Stomach (tissue), 4 donors: ENCODE measurements around the gene TMEM253.

Experiments used
- POLR2A ChIP-seq, 4 donors: fragments of 450-650 bp; IDR thresholded peaks; one replicate each; pipeline ENCODE4 v1.6.1; 2016; ENCODE audit warnings: antibody characterized with exemption in 4 of 4, control low read depth in 2 of 4, mild to moderate bottlenecking in 1 of 4, moderate library complexity in 1 of 4
- TF ChIP-seq, protein P1 (sequence below), 7 experiments: fragments of 450-650 bp in 4 of 7; fragments of 200-600 bp in 3 of 7; sonication (generic) in 3 of 7; IDR thresholded peaks; one replicate each; pipeline ENCODE4 v1.5.1; 2016 to 2019; ENCODE audit warnings: antibody characterized with exemption in 7 of 7, control low read depth in 2 of 7, mild to moderate bottlenecking in 1 of 7

DNA sequence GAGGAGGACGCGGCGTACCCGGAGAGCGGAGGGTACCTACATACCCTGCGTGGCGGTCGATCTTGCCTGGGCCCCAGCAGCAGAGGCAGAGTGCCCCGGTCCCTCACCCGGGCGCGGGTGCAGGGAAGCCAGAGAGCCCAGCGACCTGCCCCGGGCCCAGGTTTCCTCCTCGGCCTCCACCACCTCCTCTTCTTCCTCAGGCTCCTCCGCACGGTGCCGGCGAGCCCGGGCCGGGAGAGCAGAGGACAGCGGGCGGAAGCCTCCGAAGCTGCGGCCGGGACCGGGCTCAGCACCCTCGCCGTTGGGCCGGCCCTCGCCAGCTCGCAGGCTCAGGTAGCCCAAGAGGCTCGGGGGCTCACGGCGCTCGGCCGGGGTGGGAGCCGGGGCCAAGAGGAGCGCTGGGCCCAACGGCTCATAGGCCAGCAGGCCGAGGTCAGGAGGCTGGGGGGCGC, 9.0 kb upstream of the TMEM253 start:
- TF ChIP-seq, protein P1, sequence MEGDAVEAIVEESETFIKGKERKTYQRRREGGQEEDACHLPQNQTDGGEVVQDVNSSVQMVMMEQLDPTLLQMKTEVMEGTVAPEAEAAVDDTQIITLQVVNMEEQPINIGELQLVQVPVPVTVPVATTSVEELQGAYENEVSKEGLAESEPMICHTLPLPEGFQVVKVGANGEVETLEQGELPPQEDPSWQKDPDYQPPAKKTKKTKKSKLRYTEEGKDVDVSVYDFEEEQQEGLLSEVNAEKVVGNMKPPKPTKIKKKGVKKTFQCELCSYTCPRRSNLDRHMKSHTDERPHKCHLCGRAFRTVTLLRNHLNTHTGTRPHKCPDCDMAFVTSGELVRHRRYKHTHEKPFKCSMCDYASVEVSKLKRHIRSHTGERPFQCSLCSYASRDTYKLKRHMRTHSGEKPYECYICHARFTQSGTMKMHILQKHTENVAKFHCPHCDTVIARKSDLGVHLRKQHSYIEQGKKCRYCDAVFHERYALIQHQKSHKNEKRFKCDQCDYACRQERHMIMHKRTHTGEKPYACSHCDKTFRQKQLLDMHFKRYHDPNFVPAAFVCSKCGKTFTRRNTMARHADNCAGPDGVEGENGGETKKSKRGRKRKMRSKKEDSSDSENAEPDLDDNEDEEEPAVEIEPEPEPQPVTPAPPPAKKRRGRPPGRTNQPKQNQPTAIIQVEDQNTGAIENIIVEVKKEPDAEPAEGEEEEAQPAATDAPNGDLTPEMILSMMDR (IDR thresholded peaks at IDR 0.05), result no peak
- no peak for TF ChIP-seq POLR2A (IDR thresholded peaks at IDR 0.05)
